ENCODE measurements around the gene PCSK1N. TPM values are rescaled to one million over a fixed set of nuclear protein-coding genes. Genes with fewer than 3 reads are reported as not detected.

The PCSK1N gene
- total RNA-seq, 4 donors from 2014 or later, result 2.9 to 15.2 (median 7.7) TPM

DNA sequence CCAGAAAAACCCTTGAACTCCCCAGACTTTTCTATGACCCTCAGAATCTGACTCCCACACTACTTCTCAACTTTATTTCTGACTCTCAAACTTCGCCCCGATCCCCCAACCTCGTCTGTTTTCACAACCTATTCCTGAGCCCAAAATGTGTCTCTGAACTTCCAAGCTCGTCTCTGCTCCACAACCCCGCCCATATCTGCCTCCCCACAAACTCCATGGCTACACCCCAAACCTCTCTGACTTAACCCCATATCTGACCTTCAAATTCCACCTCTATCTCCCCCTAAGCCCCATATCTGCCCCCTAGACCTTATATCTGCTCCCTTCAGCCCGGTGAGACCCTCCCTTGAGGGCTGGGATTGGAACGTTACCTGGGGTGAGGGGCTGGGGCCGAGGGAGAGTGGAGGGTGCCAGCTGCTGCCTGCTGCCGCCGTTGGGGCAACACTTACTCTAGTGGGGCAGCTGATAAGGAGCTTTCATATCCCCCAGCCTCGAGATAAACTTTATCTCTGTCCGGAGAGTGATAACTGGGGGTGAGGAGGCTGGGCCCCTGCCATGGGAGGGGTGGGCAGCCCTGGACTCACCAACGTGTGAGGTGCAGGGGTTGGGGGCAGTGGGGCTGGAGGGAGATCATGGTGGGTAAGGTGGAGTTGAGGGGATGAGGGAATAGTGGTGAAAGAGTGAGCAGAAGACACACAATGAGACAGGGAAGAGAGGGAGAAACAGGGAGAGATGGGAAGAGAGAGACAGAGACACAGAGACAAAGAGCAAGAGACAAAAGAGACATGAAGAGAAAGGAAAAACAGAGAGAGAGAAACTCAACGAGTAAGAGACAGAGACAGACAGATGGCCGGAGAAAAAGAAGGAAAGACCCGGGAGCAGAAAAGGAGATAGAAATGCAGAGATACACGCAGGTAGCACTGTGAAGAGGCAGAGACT, 47.6 kb downstream of the PCSK1N start:
- TF ChIP-seq POLR2AphosphoS5 (IDR thresholded peaks at IDR 0.05), result no peak
- TF ChIP-seq, protein P1, sequence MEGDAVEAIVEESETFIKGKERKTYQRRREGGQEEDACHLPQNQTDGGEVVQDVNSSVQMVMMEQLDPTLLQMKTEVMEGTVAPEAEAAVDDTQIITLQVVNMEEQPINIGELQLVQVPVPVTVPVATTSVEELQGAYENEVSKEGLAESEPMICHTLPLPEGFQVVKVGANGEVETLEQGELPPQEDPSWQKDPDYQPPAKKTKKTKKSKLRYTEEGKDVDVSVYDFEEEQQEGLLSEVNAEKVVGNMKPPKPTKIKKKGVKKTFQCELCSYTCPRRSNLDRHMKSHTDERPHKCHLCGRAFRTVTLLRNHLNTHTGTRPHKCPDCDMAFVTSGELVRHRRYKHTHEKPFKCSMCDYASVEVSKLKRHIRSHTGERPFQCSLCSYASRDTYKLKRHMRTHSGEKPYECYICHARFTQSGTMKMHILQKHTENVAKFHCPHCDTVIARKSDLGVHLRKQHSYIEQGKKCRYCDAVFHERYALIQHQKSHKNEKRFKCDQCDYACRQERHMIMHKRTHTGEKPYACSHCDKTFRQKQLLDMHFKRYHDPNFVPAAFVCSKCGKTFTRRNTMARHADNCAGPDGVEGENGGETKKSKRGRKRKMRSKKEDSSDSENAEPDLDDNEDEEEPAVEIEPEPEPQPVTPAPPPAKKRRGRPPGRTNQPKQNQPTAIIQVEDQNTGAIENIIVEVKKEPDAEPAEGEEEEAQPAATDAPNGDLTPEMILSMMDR (IDR thresholded peaks at IDR 0.05), result no peak
- Histone ChIP-seq H3K27me3 (peaks cover 0 to 16% (median 0%) of the 10 kb centered on the region in 4 donors), H3K36me3 (no peaks in the 10 kb centered on the region), H3K9me3 (no peaks in the 10 kb centered on the region), H3K4me1 (no peaks in the 10 kb centered on the region), H3K27ac (replicated peaks in 1 of 4) (no peak overlapping the region), H3K4me3 (no peak overlapping the region)
- DNase-seq (ENCODE audit: extremely low spot score), result no peak
- intact Hi-C loops (cut with DNase I), result no loop called here
- 63% methylated on average over 17 of the region's 17 CpGs for WGBS

DNA sequence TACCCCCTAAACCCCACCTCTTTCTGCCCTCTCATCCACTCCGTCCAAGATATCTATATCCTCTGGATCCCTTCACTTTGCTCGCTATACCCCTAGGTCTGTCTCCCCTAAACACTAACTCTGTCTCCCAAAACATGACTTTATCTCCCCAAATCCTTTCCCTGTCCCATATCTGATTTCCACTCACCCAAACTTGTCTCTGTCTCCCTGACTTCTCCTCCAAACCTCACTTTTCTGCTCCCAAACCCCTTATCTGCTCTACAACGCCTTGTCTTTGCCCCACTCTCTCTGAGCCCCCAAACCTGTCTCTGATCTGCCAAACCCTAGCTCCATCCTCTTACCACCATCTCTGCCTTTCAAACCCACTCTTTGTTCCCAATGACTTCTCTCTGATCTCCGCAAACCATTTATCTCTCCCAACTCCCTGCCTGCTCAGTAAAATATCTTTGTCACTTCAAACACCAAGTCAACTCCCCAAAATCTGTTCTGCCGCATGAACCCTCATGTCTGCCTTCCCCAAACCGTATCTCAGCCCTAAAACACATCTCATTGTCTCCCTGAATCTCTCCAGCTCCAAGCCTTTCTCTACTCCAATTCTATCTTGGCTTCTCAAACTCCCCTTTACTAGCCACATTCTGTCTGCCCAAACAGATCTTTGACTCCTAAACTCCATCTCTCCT, 48.4 kb downstream of the PCSK1N start:
- Histone ChIP-seq H3K27me3 (peaks cover 0 to 16% (median 0%) of the 10 kb centered on the region in 4 donors), H3K9me3 (no peaks in the 10 kb centered on the region), H3K4me3 (no peak overlapping the region), H3K27ac (replicated peaks in 1 of 4) (no peak overlapping the region), H3K4me1 (no peaks in the 10 kb centered on the region), H3K36me3 (no peaks in the 10 kb centered on the region)
- intact Hi-C loops (cut with DNase I), result no loop called here
- TF ChIP-seq, protein P1 (IDR thresholded peaks at IDR 0.05), result no peak
- TF ChIP-seq POLR2AphosphoS5 (IDR thresholded peaks at IDR 0.05) (no peak), EP300 (IDR thresholded peaks at IDR 0.05) (no peak), POLR2A (IDR thresholded peaks at IDR 0.05; ENCODE audit: low read depth) (no peak)
- WGBS, result 62% methylated on average over 6 of the region's 6 CpGs
- DNase-seq (ENCODE audit: extremely low spot score), result no peak

DNA sequence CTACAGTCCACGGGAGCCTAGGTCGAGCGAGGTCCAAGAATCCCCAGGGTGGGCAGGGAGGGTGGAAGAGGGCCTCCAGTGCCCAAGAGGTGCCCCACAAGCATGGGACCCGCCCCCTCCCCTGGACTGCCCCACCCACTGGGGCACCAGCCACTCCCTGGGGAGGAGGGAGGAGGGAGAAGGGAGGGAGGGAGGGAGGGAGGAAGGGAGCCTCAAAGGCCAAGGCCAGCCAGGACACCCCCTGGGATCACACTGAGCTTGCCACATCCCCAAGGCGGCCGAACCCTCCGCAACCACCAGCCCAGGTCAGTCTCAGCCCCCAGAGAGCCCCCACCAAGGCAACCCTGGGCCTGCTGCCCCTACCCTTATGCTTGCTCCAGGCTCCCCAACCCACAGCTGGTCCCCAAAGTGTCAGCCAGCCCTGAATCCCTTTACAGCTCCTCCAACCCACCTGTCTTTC, 49.0 kb downstream of the PCSK1N start, which contains the start of gene GATA1:
Gene GATA1 (plus strand): TSS at position 250 of the 460 bp plus-strand sequence. CDS start 4,520 bp downstream, outside the sequence.
- no peaks in the 10 kb centered on the region for H3K4me1 ChIP-seq
- H3K9me3 ChIP-seq, result no peaks in the 10 kb centered on the region
- no peak within 1 kb of the TSS for H3K4me3 ChIP-seq
- peaks cover 0 to 16% (median 0%) of the 10 kb centered on the region in 4 donors for H3K27me3 ChIP-seq
- no peak for DNase-seq (ENCODE audit: extremely low spot score)
- TF ChIP-seq EP300 (IDR thresholded peaks at IDR 0.05), result no peak
- TF ChIP-seq, protein P1 (IDR thresholded peaks at IDR 0.05), result no peak
- TF ChIP-seq POLR2A (IDR thresholded peaks at IDR 0.05; ENCODE audit: low read depth), result no peak
- no peak for TF ChIP-seq POLR2AphosphoS5 (IDR thresholded peaks at IDR 0.05)
- no peak within 1 kb of the TSS for H3K27ac ChIP-seq (replicated peaks in 1 of 4)
- intact Hi-C loops (cut with DNase I), result no loop called here
- 87% methylated on average over 6 of the region's 7 CpGs for WGBS
- H3K36me3 ChIP-seq, result no peaks in the 10 kb centered on the region

DNA sequence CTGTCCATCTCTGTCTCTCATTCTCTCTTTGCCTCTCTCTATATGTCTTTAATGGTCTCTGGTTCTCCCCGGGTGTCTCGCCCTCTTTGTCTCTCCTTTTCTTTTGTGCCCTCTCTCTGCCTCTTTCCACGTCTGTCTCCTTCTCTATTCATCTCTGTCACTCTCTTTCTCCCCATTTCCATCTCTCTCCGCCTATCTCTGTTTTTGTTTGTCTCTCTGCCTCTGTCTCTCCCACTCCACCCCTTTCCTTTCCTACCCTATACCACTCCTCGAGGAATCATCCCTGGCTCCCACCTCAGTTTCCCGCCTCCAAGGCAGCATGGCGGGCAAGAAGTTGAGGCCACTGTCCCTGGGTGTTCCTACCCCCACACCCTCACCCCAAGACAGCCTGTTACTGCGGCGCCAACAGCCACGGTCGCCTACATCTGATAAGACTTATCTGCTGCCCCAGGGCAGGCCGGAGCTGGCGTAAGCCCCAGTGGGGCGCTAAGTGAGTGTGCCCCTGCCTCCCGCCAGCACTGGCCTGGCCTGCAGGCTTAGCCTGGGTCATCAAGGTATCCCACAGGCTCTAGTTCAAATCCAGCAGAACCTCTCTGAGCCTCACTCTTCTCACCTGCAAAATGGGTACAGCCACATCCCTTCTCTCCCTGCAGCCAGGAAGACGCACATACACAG, 49.7 kb downstream of the PCSK1N start:
- no peak overlapping the region for H3K4me3 ChIP-seq
- TF ChIP-seq POLR2AphosphoS5 (IDR thresholded peaks at IDR 0.05), result no peak
- TF ChIP-seq, protein P1 (IDR thresholded peaks at IDR 0.05), result no peak
- no peak for TF ChIP-seq POLR2A (IDR thresholded peaks at IDR 0.05; ENCODE audit: low read depth)
- no peak for TF ChIP-seq EP300 (IDR thresholded peaks at IDR 0.05)
- H3K9me3 ChIP-seq, result no peaks in the 10 kb centered on the region
- peaks cover 0 to 16% (median 0%) of the 10 kb centered on the region in 4 donors for H3K27me3 ChIP-seq
- intact Hi-C loops (cut with DNase I), result no loop called here
- H3K27ac ChIP-seq (replicated peaks in 1 of 4), result no peak overlapping the region
- no peaks in the 10 kb centered on the region for H3K36me3 ChIP-seq
- H3K4me1 ChIP-seq, result no peaks in the 10 kb centered on the region
- 73% methylated on average over 12 of the region's 16 CpGs for WGBS
- DNase-seq (ENCODE audit: extremely low spot score), result no peak

All from esophagus muscularis mucosa (tissue), 4 donors.